ENCODE data around the gene SLC4A8.

The SLC4A8 gene

DNA sequence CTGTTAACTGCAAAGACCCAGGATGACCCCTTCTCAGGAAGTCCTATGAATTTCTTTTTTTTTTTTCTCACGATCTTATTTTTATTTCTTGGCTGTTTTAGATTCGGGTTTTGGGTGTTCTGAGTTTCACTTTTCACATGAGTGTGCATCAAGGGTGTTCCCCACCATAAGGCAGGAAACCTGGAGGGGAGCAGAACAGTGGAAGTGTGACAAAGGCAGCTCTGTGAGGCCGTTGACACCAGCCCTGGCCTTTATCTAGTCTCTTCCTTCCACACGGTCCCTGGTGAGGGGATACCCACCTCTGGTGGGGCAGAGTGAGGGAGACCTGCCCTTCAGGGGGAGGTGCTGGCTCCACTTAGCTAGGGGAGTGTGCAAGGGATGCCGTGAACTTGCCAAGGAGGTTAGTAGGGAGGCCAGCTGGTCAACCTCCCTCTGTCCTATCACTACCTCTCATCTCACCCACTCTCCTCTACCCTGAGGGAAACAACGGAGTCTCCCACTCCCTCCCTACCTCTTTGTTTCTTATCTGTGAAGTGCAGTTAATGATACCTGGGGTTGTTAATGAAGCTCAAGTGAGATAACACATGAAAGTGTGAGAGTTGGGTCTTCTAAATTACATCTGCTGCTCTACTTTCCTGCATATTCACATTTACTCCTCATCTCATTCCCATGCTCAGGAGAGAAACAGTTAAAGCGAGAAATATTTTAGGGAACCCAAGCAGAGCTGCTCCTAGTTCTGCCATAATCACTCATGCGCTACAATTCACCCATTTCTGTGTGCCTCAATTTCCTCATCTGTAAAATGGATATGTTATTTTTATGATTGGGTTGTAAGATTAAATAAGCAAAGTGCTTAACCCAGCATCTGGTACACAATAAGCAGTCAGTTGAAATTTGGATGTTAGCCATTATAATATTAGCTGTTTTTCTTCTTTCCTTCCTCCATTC, 29.1 kb upstream of the SLC4A8 start:
- DNase-seq: no peak

DNA sequence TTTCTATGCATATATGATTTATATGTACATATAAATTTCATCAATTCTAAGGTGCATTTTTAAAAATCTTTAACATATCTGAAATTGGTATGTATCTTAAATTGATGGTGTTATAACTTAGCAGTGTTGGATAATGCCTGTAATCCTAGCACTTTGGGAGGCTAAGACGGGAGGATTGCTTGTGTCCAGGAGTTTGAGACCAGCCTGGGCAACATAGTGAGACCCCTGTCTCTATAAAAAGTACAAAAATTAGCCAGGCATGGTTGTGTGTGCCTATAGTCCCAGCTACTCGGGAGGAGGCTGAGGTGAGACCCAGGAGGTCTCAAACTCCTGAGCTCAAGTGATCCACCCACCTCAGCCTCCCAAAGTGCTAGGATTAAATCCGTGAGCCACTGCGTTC, 27.0 kb upstream of the SLC4A8 start:
- DNase-seq: no peak

DNA sequence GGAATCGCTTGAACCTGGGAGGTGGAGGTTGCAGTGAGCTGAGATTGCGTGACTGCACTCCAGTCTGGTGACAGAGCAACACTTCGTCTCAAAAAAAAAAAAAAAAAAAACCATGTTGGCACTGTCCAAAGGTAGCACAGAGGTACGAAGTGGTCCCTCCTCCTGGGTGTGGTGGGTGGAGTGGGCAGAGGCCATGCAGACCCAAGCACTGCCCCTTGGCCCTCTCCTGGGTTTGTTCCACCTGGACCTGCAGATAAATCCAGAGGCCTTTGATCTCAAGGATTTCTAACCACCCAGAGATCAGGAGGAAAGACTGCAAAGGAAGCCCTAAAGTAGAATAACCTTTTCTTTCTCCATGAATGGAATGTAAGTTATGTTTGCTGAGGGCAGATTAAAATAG, 24.7 kb upstream of the SLC4A8 start:
- no peak for DNase-seq

DNA sequence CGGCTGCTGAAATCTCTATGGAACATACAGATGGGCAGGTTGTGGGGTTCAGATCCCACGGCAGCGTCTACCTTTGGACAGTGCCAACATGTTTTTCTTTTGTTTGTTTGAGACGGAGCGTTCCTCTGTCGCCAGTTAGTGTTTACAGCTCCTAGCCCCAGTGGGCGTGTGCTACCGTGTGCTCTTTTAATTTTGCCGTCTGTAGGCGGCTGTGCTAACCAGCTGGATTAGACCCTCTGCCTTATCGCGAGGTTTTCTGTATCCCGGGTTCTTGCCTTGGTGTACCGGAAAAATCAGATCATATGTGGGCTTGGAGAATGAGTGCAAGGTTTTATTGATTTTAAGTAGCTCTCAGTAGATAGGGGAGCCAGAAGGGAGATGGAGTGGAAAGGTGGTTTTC, 23.6 kb upstream of the SLC4A8 start:
- DNase-seq: no peak

DNA sequence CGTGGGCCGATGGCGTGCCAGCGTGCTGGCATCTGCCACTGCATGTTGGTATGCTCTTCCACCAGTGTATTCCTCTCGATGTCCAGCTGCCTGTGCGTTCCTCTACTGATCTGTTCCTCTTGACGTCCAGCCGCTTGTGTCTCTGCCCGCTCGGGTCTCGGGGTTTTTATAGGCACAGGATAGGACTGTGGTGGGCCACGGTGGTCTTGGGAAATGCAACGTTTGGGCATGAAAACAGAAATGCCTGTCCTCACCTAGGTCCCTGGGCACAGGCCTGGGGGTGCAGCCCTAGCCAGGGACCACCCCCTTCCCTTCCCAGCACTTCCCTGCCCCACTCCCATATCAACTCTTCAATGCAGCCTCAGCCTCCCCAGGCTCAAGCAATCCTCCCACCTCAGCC, 23.1 kb upstream of the SLC4A8 start:
- DNase-seq: no peak

DNA sequence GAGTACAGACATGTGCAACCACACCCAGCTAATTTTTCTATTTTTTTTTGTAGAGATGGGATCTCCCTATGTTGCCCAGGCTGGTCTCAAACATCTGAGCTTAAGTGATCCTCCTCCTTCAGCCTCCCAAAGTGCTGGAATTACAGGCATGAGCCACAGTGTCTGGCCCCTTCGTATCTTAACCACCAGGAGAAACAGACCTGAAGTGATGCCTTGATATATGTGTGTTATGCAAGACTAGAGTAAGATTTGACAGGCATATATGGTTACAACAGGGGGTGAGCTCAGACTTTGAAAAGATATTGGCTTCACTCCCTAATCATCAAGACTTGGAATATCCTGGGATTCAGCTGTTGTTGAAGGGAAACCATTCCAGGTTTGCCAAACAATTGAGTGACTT, 22.7 kb upstream of the SLC4A8 start:
- DNase-seq: no peak

DNA sequence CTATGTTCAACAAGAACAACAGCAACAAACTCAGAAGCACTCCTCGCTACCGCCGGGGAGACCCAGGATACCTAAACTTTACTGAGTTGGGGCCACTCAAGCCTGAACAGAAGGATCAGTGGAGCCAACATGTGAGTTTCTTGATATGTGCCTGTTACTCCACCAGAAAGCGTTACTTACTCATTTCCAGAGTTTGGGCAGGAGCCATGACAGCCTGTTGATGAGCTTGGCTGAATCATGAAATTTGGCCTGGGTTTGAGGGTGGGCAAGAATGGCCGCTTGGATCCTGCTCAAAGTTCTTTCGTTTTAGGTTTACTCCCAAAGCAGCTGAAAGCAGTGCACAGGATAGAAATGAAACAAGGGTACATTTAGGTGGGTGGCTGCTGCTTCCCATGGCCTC, 21.5 kb upstream of the SLC4A8 start:
- no peak for DNase-seq

DNA sequence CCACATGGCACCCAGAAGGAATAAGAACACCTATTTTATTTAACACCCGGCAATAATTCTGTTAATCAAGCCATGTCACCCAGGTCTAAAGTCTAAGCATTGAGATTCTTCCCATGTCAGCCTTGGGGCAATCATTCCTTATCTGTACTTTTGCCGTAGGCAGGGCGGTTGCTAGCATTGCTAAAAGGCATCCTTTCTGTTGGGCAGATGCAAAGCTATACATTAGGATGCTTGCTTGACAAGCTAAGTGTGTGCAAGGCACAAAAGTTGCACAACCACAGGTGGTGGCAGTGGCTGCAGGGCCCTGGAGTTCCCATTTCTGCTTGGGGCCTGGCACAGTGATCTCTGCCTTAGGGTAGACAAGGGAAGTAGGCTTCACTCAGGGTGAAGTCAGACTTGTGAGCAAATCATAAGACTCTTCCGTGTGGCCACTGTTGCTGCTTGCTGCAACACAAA, 20.9 kb upstream of the SLC4A8 start:
- DNase-seq: peak; percentile 53

DNA sequence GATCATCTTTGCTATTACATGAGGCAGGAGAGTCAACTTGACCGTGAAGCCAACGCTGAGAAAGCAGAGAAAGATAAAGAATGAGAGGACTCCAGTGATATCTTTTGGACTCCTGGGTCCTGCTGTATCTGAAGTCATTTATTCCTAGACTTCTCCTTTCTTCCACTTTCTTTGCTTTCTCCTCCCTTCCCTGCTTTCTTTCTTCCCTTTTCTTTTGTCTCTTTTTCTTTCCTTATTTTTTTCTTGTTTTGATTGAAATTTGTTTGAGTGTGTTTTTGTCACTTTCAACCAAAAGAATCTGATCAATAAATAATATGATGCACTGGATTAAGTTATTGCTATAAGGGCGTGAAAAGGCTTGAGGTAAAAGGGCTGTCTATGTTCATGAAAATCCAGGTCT, 20.0 kb upstream of the SLC4A8 start:
- no peak for DNase-seq

DNA sequence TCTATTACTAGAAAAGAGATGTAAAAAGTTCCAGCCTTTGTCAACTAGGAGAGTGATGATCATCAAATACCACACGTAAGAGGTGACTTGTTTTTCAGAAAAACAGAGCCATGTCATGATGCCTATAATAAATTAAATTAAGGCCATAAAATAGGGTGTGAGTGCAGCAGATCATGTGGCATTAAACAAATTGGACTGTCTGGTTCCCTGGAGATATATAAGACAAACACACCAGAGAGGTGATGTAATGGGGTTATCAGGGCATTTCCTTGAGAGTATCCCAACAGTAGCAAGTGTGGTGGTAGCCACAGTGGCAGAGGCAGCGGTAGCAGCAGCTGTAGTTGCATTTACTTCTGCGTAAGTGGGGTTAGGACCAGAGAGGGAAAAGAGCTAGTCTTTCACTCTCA, 18.8 kb upstream of the SLC4A8 start:
- no peak for DNase-seq

DNA sequence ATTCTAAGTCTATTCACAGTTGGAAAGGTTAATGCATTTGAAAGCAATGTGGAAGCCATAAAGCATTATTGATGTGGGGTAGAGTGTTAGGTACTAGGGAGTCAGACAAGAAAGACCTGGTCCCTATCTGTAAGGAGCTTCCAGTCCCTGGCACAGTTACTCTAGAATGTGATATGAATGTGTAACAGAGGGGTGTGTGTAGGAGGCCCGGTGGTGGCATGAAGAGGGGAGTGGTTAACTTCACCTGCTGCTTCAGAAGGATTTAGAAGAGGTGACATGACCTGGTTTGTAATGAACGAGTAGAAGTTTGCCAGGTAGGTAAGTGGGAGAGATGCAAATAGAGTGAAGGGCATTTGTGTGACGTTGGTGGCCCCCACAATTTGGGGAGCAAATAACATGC, 18.3 kb upstream of the SLC4A8 start:
- no peak for DNase-seq

DNA sequence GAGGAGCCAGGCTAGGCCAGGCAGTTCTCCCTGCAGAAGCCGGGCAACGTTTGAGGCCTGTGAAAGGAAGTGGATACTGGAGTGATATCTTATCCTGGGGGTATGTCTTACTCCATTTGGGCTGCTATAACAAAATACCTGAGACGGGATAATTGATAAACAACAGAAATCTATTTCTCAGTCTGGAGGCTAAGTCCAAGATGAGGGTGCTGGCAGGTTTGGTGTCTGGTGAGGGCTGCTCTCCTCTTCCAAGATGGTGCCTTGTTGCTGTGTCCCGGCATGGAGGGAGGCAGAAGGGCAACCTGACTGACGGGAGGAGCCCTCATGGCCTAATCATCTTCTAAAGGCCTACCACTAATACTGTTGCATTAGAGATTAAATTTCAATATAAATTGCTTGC, 17.8 kb upstream of the SLC4A8 start:
- DNase-seq: no peak

DNA sequence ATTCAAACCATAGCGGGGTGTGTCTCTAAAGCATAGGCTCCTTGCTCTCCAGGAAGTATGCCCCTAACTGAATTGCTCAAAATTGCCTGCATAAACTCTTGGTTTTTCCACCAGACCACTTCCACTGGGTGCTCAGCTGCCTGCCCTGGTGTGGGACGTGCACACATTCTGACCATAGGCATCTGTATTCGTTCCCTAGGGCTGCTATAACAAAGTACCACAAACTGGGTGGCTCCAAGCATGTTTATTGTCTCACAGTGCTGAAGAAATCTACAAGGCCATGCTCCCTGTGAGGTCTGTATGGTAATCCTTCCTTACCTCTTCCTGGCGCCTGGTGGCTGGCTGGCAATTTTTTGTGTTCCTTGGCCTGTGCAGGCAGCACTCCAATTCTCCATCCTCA, 17.0 kb upstream of the SLC4A8 start:
- no peak for DNase-seq

DNA sequence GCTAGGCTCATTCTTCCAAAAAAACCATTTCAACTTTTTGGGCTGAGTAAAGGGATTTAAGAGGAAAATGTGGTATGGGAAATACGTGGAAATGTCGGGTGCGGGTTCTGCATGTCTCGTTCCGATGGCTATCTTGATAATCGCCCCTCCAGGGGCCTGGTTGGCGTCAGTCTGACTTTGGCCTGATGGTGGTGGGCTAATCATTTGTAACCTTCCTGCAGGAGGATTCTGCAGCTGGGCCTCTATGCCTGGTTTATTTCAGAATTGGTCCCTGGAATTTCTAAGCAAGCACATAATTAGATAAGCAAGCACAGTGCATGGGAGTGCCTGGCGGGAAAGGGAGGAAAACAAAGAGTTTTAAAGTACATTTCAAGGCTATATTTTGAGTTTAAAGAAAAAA, 14.8 kb upstream of the SLC4A8 start:
- no peak for DNase-seq

DNA sequence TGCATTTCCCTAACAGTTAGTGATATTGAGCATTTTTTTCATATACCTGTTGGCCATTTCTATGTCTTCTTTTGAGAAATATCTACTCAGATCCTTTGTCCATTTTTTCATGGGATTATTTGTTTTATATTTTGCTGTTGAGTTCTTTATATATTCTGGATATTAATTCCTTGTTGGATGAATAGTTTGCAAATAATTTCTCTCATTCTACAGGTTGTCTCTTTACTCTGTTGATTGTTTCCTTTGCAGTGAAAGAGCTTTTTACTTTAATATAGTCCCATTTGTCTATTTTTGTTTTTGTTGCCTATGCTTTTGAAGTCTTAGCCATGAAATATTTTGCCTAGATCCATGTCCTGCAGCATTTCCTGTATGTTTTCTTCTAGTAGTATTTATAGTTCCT, 11.5 kb upstream of the SLC4A8 start:
- DNase-seq: no peak

DNA sequence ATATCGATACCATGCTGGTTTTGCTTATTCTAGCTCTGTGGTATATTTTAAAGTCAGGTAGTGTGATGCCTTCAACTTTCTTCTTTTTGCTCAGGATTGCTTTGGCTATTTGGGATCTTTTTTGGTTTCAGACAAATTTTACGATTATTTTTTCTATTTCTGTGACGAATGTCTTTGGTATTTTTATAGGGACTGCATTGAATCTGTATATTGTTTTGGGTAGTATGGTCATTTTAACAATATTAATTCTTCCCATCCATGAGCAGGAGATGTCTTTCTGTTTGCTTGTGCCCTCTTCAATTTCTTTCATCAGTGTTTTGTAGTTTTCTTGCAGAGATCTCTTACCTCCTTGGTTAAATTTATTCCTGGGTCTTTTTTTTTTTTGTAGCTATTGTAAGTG, 10.8 kb upstream of the SLC4A8 start:
- no peak for DNase-seq

DNA sequence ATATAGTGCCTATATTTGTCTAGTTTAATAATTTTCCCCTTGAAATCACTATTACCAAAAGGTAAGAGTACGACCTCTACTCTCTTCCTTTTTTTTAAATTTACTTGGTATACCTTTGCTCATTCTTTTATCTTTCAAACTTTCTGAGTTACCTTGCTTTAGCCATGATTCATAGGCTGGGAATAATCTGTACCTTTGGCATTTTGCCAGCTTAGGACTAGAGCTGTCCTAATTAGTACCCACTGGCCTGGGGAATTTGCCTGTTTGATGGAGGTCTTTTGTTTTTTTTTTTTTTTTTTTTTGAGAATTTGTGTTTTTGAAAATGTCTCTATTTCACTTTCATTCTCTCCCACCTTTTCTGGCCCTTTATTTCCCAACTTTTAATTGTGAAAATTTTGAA, 8.7 kb upstream of the SLC4A8 start:
- DNase-seq: no peak

DNA sequence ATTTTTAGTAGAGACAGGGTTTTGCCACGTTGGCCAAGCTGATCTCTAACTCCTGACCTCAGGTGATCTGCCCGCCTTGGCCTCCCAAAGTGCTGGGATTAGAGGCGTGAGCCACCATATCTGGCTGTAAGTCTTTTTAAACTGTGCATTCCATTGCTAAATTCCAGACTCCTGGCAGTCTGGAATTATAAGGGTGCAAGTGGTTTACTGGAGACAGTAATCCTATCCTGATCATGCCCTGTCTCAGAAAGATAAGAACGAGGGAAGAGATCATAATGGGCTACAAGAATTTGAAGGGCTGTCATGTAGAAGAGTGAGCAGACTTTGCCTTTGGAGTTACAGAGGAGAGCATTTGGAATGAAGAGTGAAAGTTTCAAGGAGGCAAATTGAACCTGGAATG, 6.8 kb upstream of the SLC4A8 start:
- DNase-seq: no peak

DNA sequence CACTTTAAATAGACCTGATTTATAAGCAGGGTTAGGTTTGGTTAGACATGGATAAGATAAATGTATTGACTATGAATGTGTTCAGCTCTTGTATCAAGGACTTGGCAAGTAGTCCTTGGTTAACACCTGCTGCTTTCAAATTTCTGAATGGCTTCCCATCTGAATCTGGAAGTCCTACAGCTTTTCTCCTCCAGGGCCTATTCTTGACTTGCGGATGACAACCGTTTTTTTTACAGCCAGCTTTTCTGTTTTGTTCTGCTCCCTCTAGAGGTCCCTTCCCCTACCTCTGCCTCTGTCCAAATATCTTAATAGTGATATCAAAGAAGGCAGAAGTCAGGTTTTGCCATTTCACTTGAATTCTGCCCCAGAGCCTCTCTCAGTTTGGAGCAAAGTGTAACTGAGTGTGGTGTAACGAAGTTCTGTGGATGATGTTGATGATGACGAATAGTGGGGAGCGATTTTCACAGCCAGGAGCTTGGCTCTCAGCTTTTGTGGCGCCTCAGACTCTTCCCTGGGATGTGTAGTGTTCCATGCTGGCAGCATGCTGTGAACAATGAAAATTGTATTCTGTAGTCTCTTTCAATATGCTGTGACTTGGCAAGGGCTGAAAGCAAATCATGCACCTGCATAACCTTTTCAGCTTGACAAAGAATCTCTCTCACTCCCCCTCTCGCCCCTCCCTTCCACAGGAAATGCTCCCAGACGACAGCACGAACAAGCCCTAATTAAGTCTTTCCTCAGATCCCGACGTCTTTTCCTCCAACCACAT, 5.0 kb upstream of the SLC4A8 start:
- DNase-seq: no peak

DNA sequence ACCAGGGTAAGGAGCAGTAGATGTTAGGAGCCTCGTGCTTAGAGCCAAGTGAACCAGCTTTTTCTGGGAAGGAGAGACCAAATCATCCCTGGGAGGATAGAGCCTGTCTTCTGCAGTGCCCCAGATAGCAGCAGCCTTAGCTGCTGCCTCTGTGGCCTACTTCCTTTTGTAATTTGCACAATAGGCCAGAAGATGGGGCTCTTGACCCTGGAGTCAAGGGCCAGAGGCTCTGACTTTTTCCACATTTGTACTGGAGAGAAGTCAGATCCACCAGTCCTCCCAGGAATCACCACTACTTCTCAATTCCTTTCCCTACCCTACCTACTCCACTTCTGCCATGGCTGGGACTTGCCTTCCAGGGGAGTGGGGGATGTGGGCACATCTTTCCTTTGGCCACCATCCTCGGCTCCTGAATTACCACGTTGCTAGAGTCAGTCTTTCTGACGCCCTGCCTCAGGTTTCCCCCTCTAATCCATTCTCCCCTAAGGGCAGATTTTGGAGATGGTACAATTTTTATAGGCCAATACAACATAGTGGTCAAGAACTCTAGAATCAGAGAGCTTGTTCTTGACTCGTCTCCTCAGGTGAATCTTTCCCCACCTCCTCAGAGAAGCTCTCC, 3.3 kb upstream of the SLC4A8 start:
- DNase-seq: peak; percentile 71

DNA sequence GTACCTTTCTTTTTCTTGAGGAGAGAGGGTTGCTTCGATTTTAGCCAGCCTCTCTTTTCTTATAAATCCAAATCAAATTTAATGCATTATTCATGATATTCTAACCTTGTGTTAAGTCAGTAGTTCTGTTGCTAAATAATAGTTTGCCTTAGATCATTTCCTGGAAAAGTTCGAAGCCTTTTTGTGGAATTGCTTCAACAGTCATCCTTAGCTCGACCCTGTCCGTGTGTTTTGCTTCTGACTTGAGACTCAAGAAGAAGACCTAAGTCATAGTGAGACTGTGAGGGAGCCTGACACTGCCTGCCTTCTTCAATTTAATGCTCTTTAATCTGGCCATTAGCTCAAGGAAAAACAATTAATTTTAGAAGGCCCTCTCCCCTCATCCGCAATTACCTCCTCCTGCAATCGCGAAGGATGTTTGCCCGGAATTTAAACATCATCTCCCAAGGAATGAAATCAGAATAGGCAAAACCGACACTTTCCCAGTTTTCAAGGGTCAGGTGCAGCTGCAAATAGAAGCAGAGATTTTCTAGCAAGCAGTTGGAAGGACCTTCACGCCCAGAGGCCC, 453 bp upstream of the SLC4A8 start:
- no peak for DNase-seq

DNA sequence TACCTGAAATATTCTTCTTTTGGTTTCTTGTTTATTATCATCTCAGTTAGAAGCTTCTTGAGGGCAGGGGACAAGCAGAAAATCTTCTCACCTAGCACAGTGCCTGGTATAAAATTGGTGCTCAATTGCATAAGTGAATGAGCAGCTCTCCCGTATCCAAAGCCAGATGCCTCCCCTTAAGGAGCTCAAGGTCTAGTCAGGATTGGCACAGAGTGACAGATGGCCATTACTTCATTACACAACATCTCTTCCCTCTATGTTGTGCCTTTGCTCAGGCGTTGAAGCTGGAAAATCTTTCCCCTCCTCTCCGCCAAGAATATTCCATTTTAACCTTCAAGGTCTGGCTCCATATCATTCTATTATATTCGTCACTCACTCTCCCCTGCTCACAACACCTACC, 3.6 kb downstream of the SLC4A8 start:
- DNase-seq: no peak

DNA sequence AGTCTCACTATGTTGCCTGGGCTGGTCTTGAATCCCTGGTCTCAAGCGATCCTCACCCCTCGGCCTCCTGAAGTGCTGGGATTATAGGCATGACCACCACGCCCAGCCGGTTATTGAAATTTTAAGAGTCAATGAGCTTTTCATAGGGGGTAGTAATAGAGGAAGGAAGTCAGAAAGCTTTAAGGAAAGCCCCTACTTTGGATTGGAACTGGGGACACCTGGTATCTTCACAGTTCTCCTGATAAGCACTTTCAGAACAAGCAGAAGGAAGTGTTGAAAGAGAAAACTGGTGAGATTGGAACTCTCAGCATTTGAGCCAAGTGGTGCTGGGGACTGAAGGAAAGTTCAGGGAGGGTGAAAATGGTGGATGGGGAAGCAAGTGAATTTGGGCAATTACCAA, 5.1 kb downstream of the SLC4A8 start:
- DNase-seq: no peak
